A673 (cell line): ENCODE measurements around the gene NFATC1. TPM values are rescaled to one million over a fixed set of nuclear protein-coding genes. Genes with fewer than 3 reads are reported as not detected.

Source experiments
- BruUV-seq: library from RNA; stranded (reverse); fragments of 400-500 nt; replicated peaks from 2 replicates; lab custom pipeline; 2021; lab: Mats Ljungman, UMichigan
- CTCF ChIA-PET: fragments of 300-600 bp; sonication (Branson Sonifier 250); formaldehyde crosslinking; loops from one replicate; lab custom pipeline; 2022; ENCODE audit warnings: antibody characterized with exemption; lab: Charles Lee
- POLR2A ChIA-PET: fragments of 300-600 bp; sonication (Branson Sonifier 250); formaldehyde crosslinking; loops from one replicate; lab custom pipeline; 2022; ENCODE audit warnings: antibody characterized with exemption; ENCODE audit not compliant: low non-redundant PET; lab: Charles Lee
- DNase-seq: peaks from one replicate; pipeline ENCODE4 v3.0.0-alpha.2; 2015; ENCODE audit warnings: low spot score
- H3K27ac ChIP-seq: fragments of 200-600 bp; sonication (generic); 2 replicates; pipeline ENCODE4 v1.5.1; 2016; ENCODE audit warnings: mixed run types, low read depth, mild to moderate bottlenecking, mixed read lengths, antibody characterized with exemption, low read length; ENCODE audit not compliant: poor library complexity, severe bottlenecking
- H3K27me3 ChIP-seq: fragments of 200-600 bp; sonication (generic); replicated peaks from 2 replicates; pipeline ENCODE4 v1.6.1; 2017; ENCODE audit warnings: mixed run types, low read depth, mild to moderate bottlenecking, mixed read lengths, antibody characterized with exemption, low read length; ENCODE audit not compliant: insufficient read depth, poor library complexity
- H3K36me3 ChIP-seq: fragments of 200-600 bp; sonication (generic); 2 replicates; pipeline ENCODE4 v1.6.1; 2016; ENCODE audit warnings: mixed run types, mild to moderate bottlenecking, mixed read lengths, antibody characterized with exemption, low read length; ENCODE audit not compliant: insufficient read depth, poor library complexity, severe bottlenecking
- H3K4me1 ChIP-seq: fragments of 200-600 bp; sonication (generic); 2 replicates; pipeline ENCODE4 v1.6.1; 2017; ENCODE audit warnings: mixed run types, mild to moderate bottlenecking, mixed read lengths, antibody characterized with exemption, low read length; ENCODE audit not compliant: insufficient read depth, poor library complexity, severe bottlenecking
- H3K4me3 ChIP-seq: fragments of 200-600 bp; sonication (generic); 2 replicates; pipeline ENCODE4 v1.5.1; 2016; ENCODE audit warnings: low read depth, mixed run types, mild to moderate bottlenecking, mixed read lengths, low read length; ENCODE audit not compliant: poor library complexity, severe bottlenecking
- H3K9me3 ChIP-seq: fragments of 200-600 bp; sonication (generic); 2 replicates; pipeline ENCODE4 v1.6.1; 2016; ENCODE audit warnings: mixed run types, low read depth, mild to moderate bottlenecking, mixed read lengths, antibody characterized with exemption, low read length; ENCODE audit not compliant: poor library complexity, severe bottlenecking
- EZH2 ChIP-seq: fragments of 200-600 bp; sonication (generic); IDR thresholded peaks from 2 replicates; pipeline ENCODE4 v1.6.1; 2017; ENCODE audit warnings: borderline replicate concordance, low read depth, mild to moderate bottlenecking, mixed read lengths, antibody characterized with exemption, low read length; ENCODE audit not compliant: poor library complexity, severe bottlenecking
- intact Hi-C: fragments of 100-400 bp; cut with micrococcal nuclease; formaldehyde crosslinking; loops from one replicate; pipeline ENCODE4 v1.10.0; 2022; ENCODE audit not compliant: unreplicated experiment
- total RNA-seq: library from RNA; stranded (reverse); gene quantifications from 2 replicates; pipeline ENCODE4 v1.2.3, GENCODE V29; 2021
- TF ChIP-seq, protein P1 (sequence below): fragments of 300-800, 200-600 bp; sonication (generic); conservative IDR thresholded peaks from 2 replicates; pipeline ENCODE4 v1.5.1; 2017; ENCODE audit warnings: low read depth, mild to moderate bottlenecking, antibody characterized with exemption, low read length, moderate library complexity, mixed read lengths

The NFATC1 gene
- total RNA-seq, 1 experiment from 2014 or later, result 10.4 TPM

DNA sequence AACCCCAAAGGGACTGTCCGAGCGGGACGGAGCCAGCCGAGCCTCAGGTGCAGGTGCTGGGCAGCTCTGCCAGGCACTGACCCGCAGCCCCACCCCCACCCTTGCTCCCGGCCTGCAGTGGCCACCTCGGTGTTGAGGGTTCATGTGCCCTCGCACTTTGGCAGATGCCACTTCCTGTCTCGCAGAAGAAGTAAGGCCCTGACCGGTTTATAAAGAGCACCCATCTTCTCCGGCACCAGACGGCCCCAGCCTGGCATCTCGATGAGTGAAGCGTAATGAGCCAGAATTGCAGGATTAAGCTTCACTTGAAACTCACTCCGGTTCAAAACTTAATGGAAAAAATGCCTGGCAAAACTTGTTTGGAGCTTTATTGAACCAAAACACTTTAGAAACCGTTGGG lies 10.9 kb upstream of the NFATC1 start:
- H3K9me3 ChIP-seq, result no peaks in the 10 kb centered on the region
- ChIA-PET CTCF (interaction anchor here (0.7 kb wide), 1 partner anchor 9 kb away, joined by 3 read pairs; no protein-coding TSS in a partner anchor), POLR2A (no interaction called here)
- no TSS peak for BruUV-seq
- no peak for DNase-seq
- no peaks in the 10 kb centered on the region for H3K27me3 ChIP-seq
- TF ChIP-seq, protein P1, sequence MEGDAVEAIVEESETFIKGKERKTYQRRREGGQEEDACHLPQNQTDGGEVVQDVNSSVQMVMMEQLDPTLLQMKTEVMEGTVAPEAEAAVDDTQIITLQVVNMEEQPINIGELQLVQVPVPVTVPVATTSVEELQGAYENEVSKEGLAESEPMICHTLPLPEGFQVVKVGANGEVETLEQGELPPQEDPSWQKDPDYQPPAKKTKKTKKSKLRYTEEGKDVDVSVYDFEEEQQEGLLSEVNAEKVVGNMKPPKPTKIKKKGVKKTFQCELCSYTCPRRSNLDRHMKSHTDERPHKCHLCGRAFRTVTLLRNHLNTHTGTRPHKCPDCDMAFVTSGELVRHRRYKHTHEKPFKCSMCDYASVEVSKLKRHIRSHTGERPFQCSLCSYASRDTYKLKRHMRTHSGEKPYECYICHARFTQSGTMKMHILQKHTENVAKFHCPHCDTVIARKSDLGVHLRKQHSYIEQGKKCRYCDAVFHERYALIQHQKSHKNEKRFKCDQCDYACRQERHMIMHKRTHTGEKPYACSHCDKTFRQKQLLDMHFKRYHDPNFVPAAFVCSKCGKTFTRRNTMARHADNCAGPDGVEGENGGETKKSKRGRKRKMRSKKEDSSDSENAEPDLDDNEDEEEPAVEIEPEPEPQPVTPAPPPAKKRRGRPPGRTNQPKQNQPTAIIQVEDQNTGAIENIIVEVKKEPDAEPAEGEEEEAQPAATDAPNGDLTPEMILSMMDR, result no peak
- intact Hi-C loops, result no loop called here
- no peak overlapping the region for H3K4me3 ChIP-seq
- no peaks in the 10 kb centered on the region for H3K4me1 ChIP-seq
- no peak overlapping the region for H3K27ac ChIP-seq
- no peaks in the 10 kb centered on the region for H3K36me3 ChIP-seq

DNA sequence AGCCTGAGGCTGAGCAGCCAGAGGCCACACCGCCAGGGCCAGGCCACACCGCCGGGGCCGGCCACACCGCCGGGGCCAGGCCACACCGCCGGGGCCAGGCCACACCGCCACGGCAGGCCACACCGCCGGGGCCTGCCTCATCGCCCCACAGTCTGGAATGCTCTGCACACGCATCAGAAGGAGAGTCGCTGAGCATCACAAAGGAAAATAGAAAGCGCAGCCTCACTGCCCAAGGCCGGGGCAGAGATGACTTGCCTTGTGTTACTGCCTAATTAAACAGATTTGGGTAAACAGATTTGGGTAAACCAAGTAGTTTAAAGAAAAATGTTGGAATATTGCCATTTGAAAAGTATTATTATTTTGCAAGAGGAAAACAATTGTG lies 10.4 kb upstream of the NFATC1 start:
- ChIA-PET POLR2A (no interaction called here), CTCF (no interaction called here)
- intact Hi-C loops, result no loop called here
- no peaks in the 10 kb centered on the region for H3K27me3 ChIP-seq
- no peak overlapping the region for H3K4me3 ChIP-seq
- TF ChIP-seq, protein P1, result no peak
- no peak for TF ChIP-seq EZH2
- no peak for DNase-seq
- H3K27ac ChIP-seq, result no peak overlapping the region
- H3K36me3 ChIP-seq, result no peaks in the 10 kb centered on the region
- no peaks in the 10 kb centered on the region for H3K4me1 ChIP-seq
- no TSS peak for BruUV-seq
- H3K9me3 ChIP-seq, result no peaks in the 10 kb centered on the region

DNA sequence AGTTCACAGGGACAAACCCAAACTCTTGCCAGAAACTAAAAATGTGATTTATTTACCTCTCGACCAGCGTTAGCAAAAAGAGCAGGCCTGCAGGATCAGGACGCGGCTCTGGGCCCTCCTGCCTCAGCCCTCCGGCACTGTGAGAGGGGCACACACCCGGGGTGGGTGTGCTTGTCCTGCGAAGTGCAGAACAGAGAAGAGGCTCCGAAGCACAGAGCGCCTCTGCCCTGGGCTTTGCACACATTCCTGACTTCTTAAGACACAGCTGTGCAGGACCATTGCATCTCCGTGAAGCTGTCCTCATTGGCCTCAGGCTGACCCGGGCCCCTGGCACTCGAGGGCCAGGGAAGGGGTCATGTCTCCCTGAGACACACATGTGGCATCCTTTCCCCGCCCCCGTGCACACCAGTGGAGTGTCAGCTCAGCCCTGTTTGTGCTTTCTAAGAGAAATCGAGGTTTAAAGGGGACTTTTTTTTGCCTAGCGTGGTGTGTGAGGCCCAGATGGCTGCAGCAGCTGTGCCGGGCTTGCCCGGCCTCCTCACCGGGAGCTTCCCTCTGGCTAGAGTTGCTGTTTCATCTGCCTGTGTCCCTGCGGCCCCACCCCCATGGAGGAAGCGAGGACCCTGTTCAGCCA lies 9.9 kb upstream of the NFATC1 start:
- no peaks in the 10 kb centered on the region for H3K9me3 ChIP-seq
- intact Hi-C loops, result no loop called here
- no peak for DNase-seq
- TF ChIP-seq EZH2, result no peak
- TF ChIP-seq, protein P1, result no peak
- no peak overlapping the region for H3K27ac ChIP-seq
- ChIA-PET POLR2A (no interaction called here), CTCF (no interaction called here)
- H3K4me3 ChIP-seq, result no peak overlapping the region
- no peaks in the 10 kb centered on the region for H3K27me3 ChIP-seq
- H3K36me3 ChIP-seq, result no peaks in the 10 kb centered on the region
- H3K4me1 ChIP-seq, result no peaks in the 10 kb centered on the region
- no TSS peak for BruUV-seq
